MCF 10A (cell line): Measurements from ENCODE around the gene SLC30A1. TPM values are rescaled to one million over a fixed set of nuclear protein-coding genes. Genes with fewer than 3 reads are reported as not detected.

Source experiments
- BruUV-seq: library from RNA; stranded (reverse); fragments of 400-500 nt; replicated peaks from 2 replicates; lab custom pipeline; 2021; lab: Mats Ljungman, UMichigan
- CTCF ChIA-PET: fragments of 300-600 bp; sonication (Branson Sonifier 250); formaldehyde crosslinking; extraction: SDS; loops from one replicate; lab custom pipeline; 2021; ENCODE audit warnings: antibody characterized with exemption, inconsistent platforms; lab: Yijun Ruan, JAX
- POLR2A ChIA-PET: fragments of 300-600, 350-650 bp; sonication (Branson Sonifier 250); formaldehyde crosslinking; extraction: SDS; loops from one replicate; lab custom pipeline; 2020; ENCODE audit warnings: antibody characterized with exemption, inconsistent platforms; lab: Yijun Ruan, JAX
- DNase-seq: peaks from one replicate; pipeline ENCODE4 v3.0.0-alpha.2; 2018; ENCODE audit not compliant: unreplicated experiment
- H3K27ac Mint-ChIP-seq: one replicate; pipeline ENCODE4 v1.8.0; 2022; ENCODE audit warnings: mild to moderate bottlenecking, low read depth, mixed read lengths; ENCODE audit not compliant: unreplicated experiment
- H3K27me3 Mint-ChIP-seq: one replicate; pipeline ENCODE4 v1.8.0; 2022; ENCODE audit warnings: mixed read lengths; ENCODE audit not compliant: insufficient read depth, unreplicated experiment
- H3K36me3 Mint-ChIP-seq: one replicate; pipeline ENCODE4 v1.8.0; 2022; ENCODE audit warnings: mild to moderate bottlenecking, moderate library complexity, mixed read lengths; ENCODE audit not compliant: insufficient read depth, unreplicated experiment
- H3K4me1 Mint-ChIP-seq: one replicate; pipeline ENCODE4 v1.8.0; 2022; ENCODE audit warnings: mixed read lengths; ENCODE audit not compliant: insufficient read depth, unreplicated experiment
- H3K4me3 Mint-ChIP-seq: one replicate; pipeline ENCODE4 v1.8.0; 2022; ENCODE audit warnings: mild to moderate bottlenecking, moderate library complexity, mixed read lengths; ENCODE audit not compliant: unreplicated experiment
- H3K9me3 Mint-ChIP-seq: one replicate; pipeline ENCODE4 v1.8.0; 2022; ENCODE audit warnings: mixed read lengths; ENCODE audit not compliant: unreplicated experiment
- intact Hi-C: fragments of 100-400 bp; cut with micrococcal nuclease; formaldehyde crosslinking; loops from 2 replicates; pipeline ENCODE4 v1.14.1; 2022
- total RNA-seq: library from RNA; stranded (reverse); gene quantifications from 2 replicates; pipeline ENCODE4 v1.2.3, GENCODE V29; 2022
- TF ChIP-seq, protein P1 (sequence below): fragments of 200-600 bp; IDR thresholded peaks from one replicate; pipeline ENCODE4 v1.8.0; 2022; ENCODE audit warnings: antibody characterized with exemption, mild to moderate bottlenecking; ENCODE audit not compliant: unreplicated experiment

Gene SLC30A1
- total RNA-seq, 1 experiment from 2014 or later = 94.1 TPM

DNA sequence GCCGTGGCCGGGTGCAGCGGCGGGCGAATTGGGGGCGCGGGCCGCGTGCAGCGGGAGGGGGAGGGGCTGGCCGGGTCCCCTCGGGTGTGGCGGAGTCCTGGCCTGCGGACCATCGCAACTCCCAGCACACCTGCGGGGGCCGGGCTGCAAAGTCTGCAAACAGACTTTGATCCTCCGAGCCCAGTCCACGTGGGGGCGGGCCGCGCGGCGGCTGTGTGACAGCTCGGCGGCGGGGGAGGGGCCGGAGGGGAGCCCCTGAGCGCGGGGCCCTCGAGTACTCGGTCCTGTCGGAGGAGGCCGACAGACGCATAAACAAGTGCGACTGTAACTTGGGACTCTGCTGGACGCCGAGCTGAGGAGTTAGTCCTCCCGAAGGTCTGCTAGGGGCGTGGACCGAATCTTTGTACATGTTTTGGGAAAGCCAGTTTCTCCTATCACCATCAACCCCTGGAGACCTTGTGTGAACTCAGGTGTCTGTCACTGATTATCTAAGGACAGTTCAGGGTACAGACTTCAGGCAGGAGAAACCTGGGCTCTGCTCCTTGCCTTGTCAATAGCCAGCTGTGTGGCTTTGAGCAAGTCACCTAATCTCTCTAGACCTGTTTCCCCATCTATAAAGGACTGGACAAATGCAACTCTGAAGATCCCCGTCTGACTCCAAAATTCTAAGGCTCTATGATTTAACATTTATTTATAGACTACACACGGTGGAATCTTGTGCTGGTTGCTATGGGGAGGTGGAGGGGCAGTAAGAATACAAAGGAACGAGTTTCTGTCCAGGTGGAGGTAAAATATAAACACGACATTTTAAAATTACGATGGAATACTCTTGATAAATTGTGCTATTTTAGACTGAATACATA, 710 bp upstream of the SLC30A1 start:
- Mint-ChIP-seq H3K4me3 (peak overlapping the region; percentile 89), H3K4me1 (peaks cover 42% of the 10 kb centered on the region), H3K9me3 (no peaks in the 10 kb centered on the region), H3K27ac (peak overlapping the region; percentile 13), H3K36me3 (peaks cover 25% of the 10 kb centered on the region), H3K27me3 (no peaks in the 10 kb centered on the region)
- ChIA-PET POLR2A (interaction anchor here (0.6 to 4.5 kb wide), 37 partner anchors 9 to 1764 kb away, joined by 3 to 423 read pairs (median 4); partner anchors contain the start of genes DTL, INTS7 and TRAF5), CTCF (interaction anchor here (0.6 to 4.1 kb wide), 27 partner anchors 9 to 1211 kb away, joined by 3 to 62 read pairs (median 4); partner anchors contain the start of genes DTL and INTS7)
- TF ChIP-seq, protein P1, sequence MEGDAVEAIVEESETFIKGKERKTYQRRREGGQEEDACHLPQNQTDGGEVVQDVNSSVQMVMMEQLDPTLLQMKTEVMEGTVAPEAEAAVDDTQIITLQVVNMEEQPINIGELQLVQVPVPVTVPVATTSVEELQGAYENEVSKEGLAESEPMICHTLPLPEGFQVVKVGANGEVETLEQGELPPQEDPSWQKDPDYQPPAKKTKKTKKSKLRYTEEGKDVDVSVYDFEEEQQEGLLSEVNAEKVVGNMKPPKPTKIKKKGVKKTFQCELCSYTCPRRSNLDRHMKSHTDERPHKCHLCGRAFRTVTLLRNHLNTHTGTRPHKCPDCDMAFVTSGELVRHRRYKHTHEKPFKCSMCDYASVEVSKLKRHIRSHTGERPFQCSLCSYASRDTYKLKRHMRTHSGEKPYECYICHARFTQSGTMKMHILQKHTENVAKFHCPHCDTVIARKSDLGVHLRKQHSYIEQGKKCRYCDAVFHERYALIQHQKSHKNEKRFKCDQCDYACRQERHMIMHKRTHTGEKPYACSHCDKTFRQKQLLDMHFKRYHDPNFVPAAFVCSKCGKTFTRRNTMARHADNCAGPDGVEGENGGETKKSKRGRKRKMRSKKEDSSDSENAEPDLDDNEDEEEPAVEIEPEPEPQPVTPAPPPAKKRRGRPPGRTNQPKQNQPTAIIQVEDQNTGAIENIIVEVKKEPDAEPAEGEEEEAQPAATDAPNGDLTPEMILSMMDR = no peak
- intact Hi-C loops = loop anchor here (1.0 to 10.0 kb wide), 4 partner anchors 11 to 995 kb away; no protein-coding TSS in a partner anchor
- peak; percentile 74 for DNase-seq
- no TSS peak for BruUV-seq

DNA sequence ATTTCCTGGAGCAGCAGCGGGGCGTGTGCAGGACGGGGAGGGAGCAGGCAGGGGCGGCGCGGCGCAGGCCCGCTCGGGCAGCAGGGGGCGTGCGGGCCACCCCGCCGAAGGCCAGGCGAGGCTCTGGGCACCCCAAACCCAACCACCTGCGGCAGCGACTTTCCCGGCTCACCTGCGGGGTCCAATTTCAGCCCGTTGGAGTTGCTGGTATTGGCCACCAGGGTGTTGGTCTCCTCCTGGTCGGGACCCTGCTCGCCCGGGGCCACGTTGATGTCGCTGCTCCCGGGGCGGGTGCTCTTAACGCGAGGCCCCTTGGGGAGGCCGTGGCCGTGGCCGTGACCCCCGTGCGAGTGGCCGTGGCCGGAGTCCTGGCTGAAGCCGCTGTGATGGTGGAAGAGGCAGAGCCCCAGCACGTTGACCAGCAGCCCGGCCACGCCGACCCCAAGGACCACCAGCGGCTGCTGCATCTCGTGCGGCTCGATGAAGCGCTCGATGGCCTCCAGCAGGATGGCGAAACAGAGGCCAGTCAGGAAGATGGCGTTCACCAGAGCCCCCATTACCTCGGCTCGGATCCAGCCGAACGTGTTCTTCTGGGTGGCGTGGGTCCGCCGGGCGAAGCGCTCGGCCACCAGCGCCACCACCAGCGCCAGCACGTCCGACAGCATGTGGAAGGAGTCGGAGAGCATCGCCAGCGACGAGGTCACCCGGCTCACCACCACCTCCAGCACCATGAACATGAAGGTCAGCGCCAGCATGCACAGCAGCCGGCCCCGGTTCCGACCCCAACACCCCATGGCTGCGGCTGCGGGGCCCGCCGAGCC, 932 bp downstream of the SLC30A1 start:
- CTCF ChIA-PET = interaction anchor here (0.6 to 4.1 kb wide), 17 partner anchors 34 to 255 kb away, joined by 3 to 62 read pairs (median 6); no protein-coding TSS in a partner anchor
- BruUV-seq = TSS peak; percentile 31

DNA sequence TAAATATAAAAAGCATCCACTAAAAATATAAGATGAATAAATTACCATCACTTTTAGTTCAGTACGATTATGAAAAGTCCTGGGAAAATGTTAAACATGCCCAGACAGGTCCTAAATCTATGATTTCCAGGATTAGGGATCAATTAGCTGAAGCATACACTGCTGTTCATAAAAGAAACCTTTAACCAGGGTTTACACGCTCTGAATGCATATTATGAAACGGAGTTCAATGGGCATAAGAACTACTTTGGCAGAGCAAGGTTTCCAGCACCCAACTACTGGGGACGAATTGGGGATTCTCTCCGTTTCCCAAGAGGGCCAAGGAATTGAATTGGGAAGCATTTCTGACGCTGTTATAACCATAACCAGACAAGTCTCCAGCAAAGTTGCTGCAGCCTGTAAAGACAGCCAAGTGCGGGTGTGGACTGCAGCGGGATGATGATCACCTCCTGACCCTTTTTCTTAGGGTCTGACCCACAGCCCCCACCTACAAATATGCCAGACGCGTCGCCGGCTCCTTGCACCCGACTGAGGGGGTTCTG, 1.6 kb downstream of the SLC30A1 start:
- Mint-ChIP-seq H3K27me3 (no peaks in the 10 kb centered on the region), H3K4me3 (peak overlapping the region; percentile 89), H3K27ac (peak overlapping the region; percentile 96), H3K36me3 (peaks cover 39% of the 10 kb centered on the region), H3K4me1 (peaks cover 54% of the 10 kb centered on the region), H3K9me3 (no peaks in the 10 kb centered on the region)
- TF ChIP-seq, protein P1 = no peak
- POLR2A ChIA-PET = interaction anchor here (0.6 to 2.0 kb wide), 27 partner anchors 10 to 457 kb away, joined by 3 to 51 read pairs (median 6); partner anchors contain the start of gene RCOR3
- peak; percentile 81 for DNase-seq
- intact Hi-C loops = loop anchor here (1.0 to 10.0 kb wide), 9 partner anchors 48 to 993 kb away; no protein-coding TSS in a partner anchor
- BruUV-seq = TSS peak; percentile 31
- CTCF ChIA-PET = interaction anchor here (0.6 to 1.8 kb wide), 12 partner anchors 34 to 80 kb away, joined by 3 to 32 read pairs (median 5); no protein-coding TSS in a partner anchor

More for the DNA sequence above, 932 bp downstream of the SLC30A1 start:
- intact Hi-C loops = loop anchor here (1.0 to 10.0 kb wide), 9 partner anchors 47 to 993 kb away; no protein-coding TSS in a partner anchor
- DNase-seq = peak; percentile 92
- TF ChIP-seq, protein P1 = peak; percentile 99
- Mint-ChIP-seq H3K27me3 (no peaks in the 10 kb centered on the region), H3K4me1 (peaks cover 52% of the 10 kb centered on the region), H3K9me3 (no peaks in the 10 kb centered on the region), H3K4me3 (peak overlapping the region; percentile 89), H3K36me3 (peaks cover 39% of the 10 kb centered on the region), H3K27ac (peak overlapping the region; percentile 96)
- POLR2A ChIA-PET = interaction anchor here (0.6 to 4.5 kb wide), 49 partner anchors 8 to 1762 kb away, joined by 3 to 423 read pairs (median 5); partner anchors contain the start of genes DTL, INTS7, RCOR3 and TRAF5
